HepG2 (cell line): Measurements from ENCODE around the gene RAB11FIP2. TPM values are rescaled to one million over a fixed set of nuclear protein-coding genes. Genes with fewer than 3 reads are reported as not detected.

Source experiments
- ATAC-seq: fragments of 200-7000 bp; cut with Tn5 transposase; 3 replicates; pipeline ENCODE4 v1.9.1; 2020; ENCODE audit warnings: mild to moderate bottlenecking, moderate library complexity
- BruUV-seq: library from RNA; stranded (reverse); fragments of 400-500 nt; replicated peaks from 2 replicates; lab custom pipeline; 2021; lab: Mats Ljungman, UMichigan
- CTCF ChIA-PET: fragments of 300-600 bp; formaldehyde crosslinking; extraction: SDS; loops from one replicate; lab custom pipeline; 2021; ENCODE audit warnings: low total read pairs, inconsistent platforms, low intra/inter-chr PET ratio; lab: Yijun Ruan, JAX
- POLR2A ChIA-PET: fragments of 350-600 bp; sonication (Branson Sonifier 250); formaldehyde crosslinking; loops from one replicate; lab custom pipeline; 2020; ENCODE audit warnings: antibody characterized with exemption, inconsistent platforms; lab: Yijun Ruan, JAX
- DNase-seq: peaks from one replicate; pipeline ENCODE4 v3.0.0-alpha.2; 2015; ENCODE audit warnings: low spot score
- FAIRE-seq: peaks from 3 replicates; lab custom pipeline; 2011; peaks lifted over from hg19 to GRCh38; lab: Jason Lieb, UNC
- H2AFZ ChIP-seq: one replicate; pipeline ENCODE4 v1.6.1; 2011; ENCODE audit warnings: low read length, inconsistent platforms
- H3K27ac ChIP-seq: fragments of 300-600 bp; 3 replicates; pipeline ENCODE4 v1.8.0; 2011; ENCODE audit warnings: mixed run types, mild to moderate bottlenecking, mixed read lengths, low read length, inconsistent platforms; ENCODE audit not compliant: insufficient read depth; ENCODE audit errors: extremely low read length
- H3K27me3 ChIP-seq, 2 experiments: fragments of 200-600 bp in 1 of 2; 2 replicates in 1 of 2; 3 replicates in 1 of 2; pipeline versions ENCODE4 v1.6.0 to v1.8.0; 2011; ENCODE audit warnings: low read length in 2 of 2, mild to moderate bottlenecking in 2 of 2, moderate library complexity in 2 of 2, inconsistent platforms in 1 of 2; ENCODE audit not compliant: insufficient read depth in 2 of 2, control insufficient read depth in 1 of 2
- H3K36me3 ChIP-seq, 2 experiments: fragments of 200-600 bp in 1 of 2; replicated peaks in 1 of 2; 2 replicates in 1 of 2; 3 replicates in 1 of 2; pipeline versions ENCODE4 v1.5.1 to v1.8.0; 2011; ENCODE audit warnings: low read length in 2 of 2, inconsistent platforms in 1 of 2; ENCODE audit not compliant: insufficient read depth in 2 of 2, control insufficient read depth in 1 of 2
- H3K4me1 ChIP-seq: 2 replicates; pipeline ENCODE4 v1.5.1; 2012; ENCODE audit warnings: low read length, inconsistent platforms; ENCODE audit not compliant: insufficient read depth
- H3K4me2 ChIP-seq: 2 replicates; pipeline ENCODE4 v1.6.0; 2011; ENCODE audit warnings: low read depth, low read length, inconsistent platforms
- H3K4me3 ChIP-seq, 3 experiments: fragments of 200-600 bp in 1 of 3; sonication (generic), shearing (Covaris generic) in 1 of 3; replicated peaks in 1 of 3; 2 replicates each; pipeline ENCODE4 v1.5.1; 2011 to 2016; ENCODE audit warnings: low read length in 3 of 3, inconsistent platforms in 2 of 3, low read depth in 2 of 3, mild to moderate bottlenecking in 2 of 3, control low read depth in 1 of 3, mixed read lengths in 1 of 3; ENCODE audit not compliant: insufficient read depth in 1 of 3
- H3K79me2 ChIP-seq: one replicate; pipeline ENCODE4 v1.6.1; 2011; ENCODE audit warnings: low read length, inconsistent platforms; ENCODE audit not compliant: insufficient read depth
- H3K9ac ChIP-seq: 2 replicates; pipeline ENCODE4 v1.6.0; 2011; ENCODE audit warnings: mild to moderate bottlenecking, low read depth, low read length, inconsistent platforms; ENCODE audit not compliant: insufficient read depth
- H3K9me3 ChIP-seq: 2 replicates; pipeline ENCODE4 v1.5.1; 2012; ENCODE audit warnings: mild to moderate bottlenecking, low read length
- H4K20me1 ChIP-seq: 2 replicates; pipeline ENCODE4 v1.6.0; 2011; ENCODE audit warnings: inconsistent platforms, mild to moderate bottlenecking, low read length, moderate library complexity; ENCODE audit not compliant: insufficient read depth
- GABPA ChIP-seq, 2 experiments: IDR thresholded peaks; 2 replicates each; pipeline ENCODE4 v1.6.1; 2011 to 2016; ENCODE audit warnings: low read depth in 2 of 2, low read length in 1 of 2, missing biosample characterization in 1 of 2, missing genetic modification characterization in 1 of 2
- GMEB2 ChIP-seq: IDR thresholded peaks from 2 replicates; pipeline ENCODE4 v1.6.1; 2016; ENCODE audit warnings: missing biosample characterization, missing genetic modification reagents, low read depth
- KDM1A ChIP-seq: IDR thresholded peaks from 2 replicates; pipeline ENCODE4 v1.6.1; 2016; ENCODE audit warnings: missing compliant biosample characterization
- KLF15 ChIP-seq: sonication (generic); formaldehyde crosslinking; IDR thresholded peaks from 2 replicates; pipeline ENCODE4 v1.8.1; 2023; ENCODE audit warnings: borderline replicate concordance, mild to moderate bottlenecking, inconsistent platforms, missing genetic modification reagents, mixed read lengths
- MXD4 ChIP-seq: IDR thresholded peaks from 2 replicates; pipeline ENCODE4 v1.6.1; 2016; ENCODE audit warnings: mild to moderate bottlenecking, missing biosample characterization, missing genetic modification reagents
- NR2C2 ChIP-seq: sonication (generic); formaldehyde crosslinking; IDR thresholded peaks from 2 replicates; pipeline ENCODE4 v1.4.0; 2020; ENCODE audit warnings: missing genetic modification reagents, mild to moderate bottlenecking, moderate library complexity, borderline replicate concordance
- THAP8 ChIP-seq: sonication (generic); formaldehyde crosslinking; IDR thresholded peaks from 2 replicates; pipeline ENCODE4 v1.5.1; 2020; ENCODE audit warnings: missing genetic modification reagents, mild to moderate bottlenecking, borderline replicate concordance
- ZNF512 ChIP-seq: sonication (generic); formaldehyde crosslinking; IDR thresholded peaks from 2 replicates; pipeline ENCODE4 v1.4.0; 2020; ENCODE audit warnings: mild to moderate bottlenecking, missing genetic modification reagents
- ZNF616 ChIP-seq: sonication (generic); formaldehyde crosslinking; IDR thresholded peaks from 2 replicates; pipeline ENCODE4 v1.5.0; 2020; ENCODE audit warnings: low read depth, mild to moderate bottlenecking, missing genetic modification reagents
- in situ Hi-C: cut with HindIII; loops from 2 replicates; pipeline ENCODE4 v1.10.0; 2017; ENCODE audit warnings: low pct_unique_long_range_greater_than_20kb; ENCODE audit not compliant: extremely low pct_ligation_motif_present
- intact Hi-C: fragments of 100-400 bp; cut with micrococcal nuclease; formaldehyde crosslinking; loops from one replicate; pipeline ENCODE4 v1.10.0; 2022; ENCODE audit not compliant: unreplicated experiment
- polyA plus RNA-seq, 8 experiments: library from polyadenylated mRNA; depleted of rRNA in 3 of 8; stranded (reverse) in 7 of 8; unstranded in 1 of 8; fragments of >200 nt; fragmentation: Illumina TruSeq in 4 of 8; extraction: Trizol in 4 of 8; gene quantifications; 2 replicates each; pipeline versions ENCODE4 v1.2.1 to v1.2.3, GENCODE V29; 2011 to 2016; ENCODE audit warnings: low read depth in 4 of 8, missing spikeins in 1 of 8, mixed read lengths in 1 of 8; ENCODE audit not compliant: insufficient read depth in 1 of 8
- total RNA-seq, 5 experiments: library from RNA; depleted of rRNA; stranded (reverse); fragments of >200 nt; fragmentation: Illumina TruSeq; extraction: Trizol; gene quantifications; 2 replicates each; pipeline ENCODE4 v1.2.3, GENCODE V29; 2016; ENCODE audit warnings: low read depth in 1 of 5

RAB11FIP2 gene
- total and polyA plus RNA-seq, 2 of the 13 experiments (the other 11 are each of a cell fraction or from before 2014, with no cell fraction given): 4.7 to 13.0 TPM

- FAIRE-seq (no peak), ATAC-seq (no peak), DNase-seq (no peak)
- no peaks in the 10 kb centered on the region for H4K20me1 ChIP-seq
- peaks cover 25% of the 10 kb centered on the region for H3K79me2 ChIP-seq
- TF ChIP-seq THAP8 (CRISPR knock-in tag): no peak
- no peak for TF ChIP-seq GMEB2 (CRISPR knock-in tag)
- TF ChIP-seq KLF15 (CRISPR knock-in tag): no peak
- TF ChIP-seq NR2C2: no peak
- TF ChIP-seq ZNF512 (CRISPR knock-in tag): no peak
- TF ChIP-seq MXD4: no peak
- no peak for TF ChIP-seq ZNF616 (CRISPR knock-in tag)
- TF ChIP-seq GABPA (IDR thresholded peaks at IDR 0.05; ENCODE audit: low read depth, low read length): no peak
- TF ChIP-seq GABPA (CRISPR knock-in tag; IDR thresholded peaks at IDR 0.05; ENCODE audit: low read depth): no peak
- TF ChIP-seq KDM1A: no peak
- POLR2A ChIA-PET: no interaction called here
- H3K4me3 ChIP-seq: no peak overlapping the region
- intact Hi-C loops (no loop called here), in situ Hi-C loops (no loop called here)
- H3K4me1 ChIP-seq: peaks cover 17% of the 10 kb centered on the region
- H3K4me2 ChIP-seq: no peak overlapping the region
- H3K27ac ChIP-seq: no peak overlapping the region
- no TSS peak for BruUV-seq
- no peaks in the 10 kb centered on the region for H3K9me3 ChIP-seq
- no peaks in the 10 kb centered on the region; a peak in 1 of 5 replicates for H3K36me3 ChIP-seq
- H3K9ac ChIP-seq: no peak overlapping the region
- no peak overlapping the region for H2AFZ ChIP-seq
- CTCF ChIA-PET: no interaction called here
- no peaks in the 10 kb centered on the region; a peak in 1 of 5 replicates for H3K27me3 ChIP-seq
These were observed 4.4 kb downstream of the RAB11FIP2 start for GRCh38 chr10:118042336-118042735.
